GM23338 (cell line): ENCODE measurements around the gene HIVEP3.

Source experiments
- CTCF ChIP-seq, 2 experiments: fragments of 200-600 bp in 1 of 2; sonication (generic) in 1 of 2; conservative IDR thresholded peaks; 2 replicates each; pipeline versions ENCODE4 v1.5.1 to v1.6.1; 2016 to 2017; ENCODE audit warnings: antibody characterized with exemption in 2 of 2, low read depth in 2 of 2, mild to moderate bottlenecking in 2 of 2, moderate library complexity in 1 of 2
- ETS1 ChIP-seq: IDR thresholded peaks from 2 replicates; pipeline ENCODE4 v1.6.1; 2016; ENCODE audit warnings: antibody characterized with exemption
- EZH2phosphoT487 ChIP-seq: fragments of 200-600 bp; sonication (generic); IDR thresholded peaks from one replicate; pipeline ENCODE4 v1.8.1; 2018; ENCODE audit warnings: antibody characterized with exemption; ENCODE audit not compliant: unreplicated experiment
- STAT1 ChIP-seq: IDR thresholded peaks from one replicate; pipeline ENCODE4 v1.6.1; 2016; ENCODE audit warnings: antibody characterized with exemption; ENCODE audit not compliant: unreplicated experiment

GRCh38 chr1:41678111-41678878 lies 240.4 kb downstream of the HIVEP3 start:
- TF ChIP-seq CTCF (conservative IDR thresholded peaks at IDR 0.05; ENCODE audit: low read depth in 2 of 2), result no peak
- no peak for TF ChIP-seq ETS1
- no peak for TF ChIP-seq STAT1
- TF ChIP-seq EZH2phosphoT487, result no peak
